ENCODE data around the gene AGPAT2. TPM values are rescaled to one million over a fixed set of nuclear protein-coding genes. Genes with fewer than 3 reads are reported as not detected.

Gene AGPAT2
- total RNA-seq, 1 donor = 29.0 TPM

DNA sequence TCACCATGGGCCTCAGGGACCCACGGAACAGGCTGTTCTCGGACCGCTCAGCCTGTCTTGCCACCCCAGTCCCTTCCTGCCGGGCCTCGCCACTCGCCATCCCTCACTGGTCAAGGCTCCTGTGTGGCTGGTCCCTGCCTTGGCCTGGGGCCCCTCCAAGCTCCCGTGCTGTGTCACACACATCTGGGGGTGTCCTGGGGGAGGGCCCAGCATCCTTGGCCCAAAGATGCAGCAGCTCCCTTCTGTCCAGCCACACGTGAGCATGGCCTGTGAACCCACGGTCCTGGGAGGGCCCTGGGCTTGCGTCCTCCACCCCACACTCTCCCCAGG, 25.0 kb downstream of the AGPAT2 start:
- DNase-seq (ENCODE audit: low read depth) = no peak
- TF ChIP-seq, protein P1, sequence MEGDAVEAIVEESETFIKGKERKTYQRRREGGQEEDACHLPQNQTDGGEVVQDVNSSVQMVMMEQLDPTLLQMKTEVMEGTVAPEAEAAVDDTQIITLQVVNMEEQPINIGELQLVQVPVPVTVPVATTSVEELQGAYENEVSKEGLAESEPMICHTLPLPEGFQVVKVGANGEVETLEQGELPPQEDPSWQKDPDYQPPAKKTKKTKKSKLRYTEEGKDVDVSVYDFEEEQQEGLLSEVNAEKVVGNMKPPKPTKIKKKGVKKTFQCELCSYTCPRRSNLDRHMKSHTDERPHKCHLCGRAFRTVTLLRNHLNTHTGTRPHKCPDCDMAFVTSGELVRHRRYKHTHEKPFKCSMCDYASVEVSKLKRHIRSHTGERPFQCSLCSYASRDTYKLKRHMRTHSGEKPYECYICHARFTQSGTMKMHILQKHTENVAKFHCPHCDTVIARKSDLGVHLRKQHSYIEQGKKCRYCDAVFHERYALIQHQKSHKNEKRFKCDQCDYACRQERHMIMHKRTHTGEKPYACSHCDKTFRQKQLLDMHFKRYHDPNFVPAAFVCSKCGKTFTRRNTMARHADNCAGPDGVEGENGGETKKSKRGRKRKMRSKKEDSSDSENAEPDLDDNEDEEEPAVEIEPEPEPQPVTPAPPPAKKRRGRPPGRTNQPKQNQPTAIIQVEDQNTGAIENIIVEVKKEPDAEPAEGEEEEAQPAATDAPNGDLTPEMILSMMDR (IDR thresholded peaks at IDR 0.05; ENCODE audit: insufficient read depth, low read length) = no peak
- H3K4me3 ChIP-seq (ENCODE audit: low read depth, low read length) = no peak overlapping the region

- DNase-seq (ENCODE audit: low read depth) = no peak
- H3K4me3 ChIP-seq (ENCODE audit: low read depth, low read length) = no peak overlapping the region
- TF ChIP-seq, protein P1 (IDR thresholded peaks at IDR 0.05; ENCODE audit: insufficient read depth, low read length) = no peak
Observed at GRCh38 chr9:136661641-136662325, 25.5 kb downstream of the AGPAT2 start.

GRCh38 chr9:136660971-136661550, 26.2 kb downstream of the AGPAT2 start:
- DNase-seq (ENCODE audit: low read depth) = no peak
- TF ChIP-seq, protein P1 (IDR thresholded peaks at IDR 0.05; ENCODE audit: insufficient read depth, low read length) = no peak
- no peak overlapping the region for H3K4me3 ChIP-seq (ENCODE audit: low read depth, low read length)

DNA sequence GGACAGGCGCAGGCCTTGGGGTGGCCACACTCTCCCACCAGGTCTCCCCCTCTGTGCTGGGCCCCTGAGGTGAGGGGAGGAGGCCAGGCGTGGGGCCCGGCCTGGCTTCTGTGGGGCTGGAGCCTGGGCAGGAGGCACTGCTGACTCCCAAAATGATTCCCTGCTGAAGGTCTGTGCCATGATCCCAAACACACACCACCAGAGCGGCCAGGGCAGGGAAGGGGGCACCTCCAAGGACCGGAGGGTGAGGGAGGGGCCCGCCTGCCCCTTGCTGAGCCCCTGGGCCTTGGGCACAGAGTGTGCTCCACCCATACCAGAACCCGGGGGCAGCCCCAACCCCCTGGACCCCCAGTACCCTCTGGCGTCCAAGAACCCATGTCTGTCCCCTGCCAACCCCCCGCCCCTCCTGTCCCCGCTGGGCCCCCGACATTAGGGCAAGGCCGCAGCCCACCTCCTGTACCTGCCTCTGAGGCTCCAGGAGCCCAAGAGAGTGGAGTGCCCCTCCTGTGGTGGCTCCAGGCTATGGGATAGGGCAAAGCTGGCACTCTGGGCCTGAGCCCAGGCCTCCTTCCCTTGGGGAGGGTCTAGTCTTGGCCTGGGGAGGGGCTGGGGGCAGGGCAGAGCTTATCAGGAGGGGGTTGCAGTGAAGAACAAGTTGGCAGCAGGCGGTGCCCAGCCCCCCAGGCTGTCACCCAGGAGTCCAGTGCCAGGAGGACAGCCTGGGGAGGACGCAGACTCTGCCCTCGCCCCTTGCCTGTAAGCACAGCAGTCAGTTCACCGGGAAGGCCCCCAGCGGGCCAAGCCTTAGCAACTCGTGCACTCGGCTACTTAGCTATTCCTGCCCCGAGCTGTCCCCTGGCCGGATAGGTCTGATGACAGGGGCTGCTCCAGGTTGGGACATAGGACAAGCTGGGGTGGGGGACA, 27.1 kb downstream of the AGPAT2 start:
- TF ChIP-seq, protein P1 (IDR thresholded peaks at IDR 0.05; ENCODE audit: insufficient read depth, low read length) = no peak
- H3K4me3 ChIP-seq (ENCODE audit: low read depth, low read length) = no peak overlapping the region
- DNase-seq (ENCODE audit: low read depth) = no peak

DNA sequence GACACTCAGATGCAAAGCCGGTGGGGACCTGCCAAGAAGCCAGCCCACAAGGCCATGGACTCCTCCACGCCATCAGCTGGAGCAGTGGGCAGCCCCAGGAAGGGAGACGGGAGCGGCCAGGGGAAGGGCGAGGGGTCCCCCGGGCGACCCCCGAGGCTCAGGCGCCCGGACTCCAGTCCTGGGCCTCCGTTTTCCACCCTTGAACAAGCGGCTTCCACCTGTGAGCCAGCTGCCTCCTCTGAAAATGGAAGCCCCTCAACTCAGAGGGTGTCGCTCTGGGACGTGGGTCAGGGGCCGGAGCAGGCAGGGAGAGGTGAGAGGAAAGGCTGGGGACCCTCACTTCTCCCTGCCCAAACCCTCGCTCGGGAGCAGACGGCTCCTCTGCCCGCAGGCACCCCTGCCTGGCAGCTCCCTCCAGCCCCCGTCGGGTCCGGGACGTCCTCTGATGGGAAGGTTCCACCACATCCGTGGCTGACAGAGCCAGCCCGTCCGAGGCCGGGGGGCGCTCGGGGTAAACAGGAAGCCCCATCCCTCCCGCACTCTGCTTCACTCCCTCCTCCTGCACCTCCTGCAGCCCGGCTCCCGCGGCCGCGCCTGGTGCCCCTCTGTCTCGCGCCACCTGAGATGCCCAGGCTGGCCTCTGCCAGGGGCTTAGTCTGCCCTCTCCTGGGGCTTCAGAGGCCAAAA, 28.3 kb downstream of the AGPAT2 start:
- H3K4me3 ChIP-seq (ENCODE audit: low read depth, low read length) = no peak overlapping the region
- no peak for DNase-seq (ENCODE audit: low read depth)
- TF ChIP-seq, protein P1 (IDR thresholded peaks at IDR 0.05; ENCODE audit: insufficient read depth, low read length) = no peak

GRCh38 chr9:136657974-136658848, 29.0 kb downstream of the AGPAT2 start:
- no peak for DNase-seq (ENCODE audit: low read depth)
- TF ChIP-seq, protein P1 (IDR thresholded peaks at IDR 0.05; ENCODE audit: insufficient read depth, low read length) = no peak
- H3K4me3 ChIP-seq (ENCODE audit: low read depth, low read length) = no peak overlapping the region

Measured in fibroblast of the aortic adventitia (primary cell).